Breast epithelium (tissue), 4 donors: Measurements from ENCODE around the gene NFASC. TPM values are rescaled to one million over a fixed set of nuclear protein-coding genes. Genes with fewer than 3 reads are reported as not detected.

Experiments used
- DNase-seq, 2 donors: peaks; one replicate each; pipeline ENCODE4 v3.0.0-alpha.2; 2019; ENCODE audit warnings: low spot score in 2 of 2
- H3K27ac ChIP-seq, 2 donors: fragments of 200-600 bp; sonication (generic) in 1 of 2; one replicate each; pipeline ENCODE4 v1.5.1; 2016 to 2019; ENCODE audit warnings: mild to moderate bottlenecking in 1 of 2
- H3K27me3 ChIP-seq, 2 donors: fragments of 200-600 bp; sonication (generic) in 1 of 2; one replicate each; pipeline versions ENCODE4 v1.5.1 to v1.6.0; 2017 to 2019; ENCODE audit warnings: control low read depth in 1 of 2, mild to moderate bottlenecking in 1 of 2
- H3K36me3 ChIP-seq: fragments of 200-600 bp; one replicate; pipeline ENCODE4 v1.5.1; 2019
- H3K4me1 ChIP-seq, 2 donors: fragments of 200-600 bp; sonication (generic); one replicate each; pipeline ENCODE4 v1.5.1; 2016 to 2019; ENCODE audit warnings: control low read depth in 1 of 2
- H3K4me3 ChIP-seq, 3 donors: fragments of 200-600 bp; sonication (generic); 1 replicate in 2 of 3; 2 replicates in 1 of 3; pipeline ENCODE4 v1.5.1; 2016 to 2019; ENCODE audit warnings: mild to moderate bottlenecking in 3 of 3, moderate library complexity in 2 of 3
- H3K9me3 ChIP-seq, 2 donors: fragments of 200-600 bp; sonication (generic) in 1 of 2; one replicate each; pipeline ENCODE4 v1.5.1; 2016 to 2019; ENCODE audit warnings: control low read depth in 1 of 2
- POLR2A ChIP-seq: fragments of 450-650 bp; IDR thresholded peaks from one replicate; pipeline ENCODE4 v1.6.1; 2016; ENCODE audit warnings: antibody characterized with exemption, mild to moderate bottlenecking, moderate library complexity
- POLR2AphosphoS5 ChIP-seq, 3 donors: sonication (generic); formaldehyde crosslinking; IDR thresholded peaks; one replicate each; pipeline ENCODE4 v1.6.1; 2017; ENCODE audit warnings: antibody characterized with exemption in 3 of 3
- intact Hi-C: fragments of 100-400 bp; cut with DNase I; formaldehyde crosslinking; loops from one replicate; pipeline ENCODE4 v1.15.1; 2023; ENCODE audit warnings: low total_unique reads
- total RNA-seq, 3 donors: library from RNA; depleted of rRNA; stranded (reverse); fragments of >200 nt; gene quantifications; one replicate each; pipeline ENCODE4 v1.1.0, GENCODE V29; 2016
- TF ChIP-seq, protein P1 (sequence below), 3 donors: fragments of 450-650 bp; IDR thresholded peaks; one replicate each; pipeline ENCODE4 v1.5.1; 2016 to 2017; ENCODE audit warnings: antibody characterized with exemption in 3 of 3, mild to moderate bottlenecking in 3 of 3, moderate library complexity in 3 of 3

NFASC gene
- total RNA-seq, 3 donors from 2014 or later = 1.6 to 19.5 (median 14.1) TPM

DNA sequence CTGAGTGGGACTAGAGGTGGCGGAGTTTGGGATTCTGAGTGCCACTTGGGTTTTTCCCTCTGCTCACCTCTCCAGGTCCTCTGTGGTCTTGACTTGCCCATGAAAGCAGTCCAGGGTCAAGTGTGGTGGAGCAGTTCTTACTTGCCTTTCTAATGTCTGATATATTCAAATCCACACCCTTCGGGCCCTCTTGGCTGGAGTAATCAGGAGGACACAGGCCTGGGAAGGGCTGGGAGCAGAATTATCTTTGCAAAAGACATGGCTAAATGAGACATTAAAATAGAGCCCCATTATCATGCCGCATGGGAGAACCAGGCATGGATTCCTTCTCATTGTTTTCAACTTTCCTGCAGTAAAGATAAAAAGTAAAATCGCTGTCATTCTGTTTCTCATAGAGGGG is 74.0 kb downstream of the NFASC start:
- Histone ChIP-seq H3K4me1 (no peaks in the 10 kb centered on the region), H3K4me3 (no peak overlapping the region), H3K9me3 (no peaks in the 10 kb centered on the region), H3K27me3 (no peaks in the 10 kb centered on the region), H3K36me3 (no peaks in the 10 kb centered on the region), H3K27ac (no peak overlapping the region)
- intact Hi-C loops = no loop called here
- no peak for DNase-seq
- TF ChIP-seq, protein P1, sequence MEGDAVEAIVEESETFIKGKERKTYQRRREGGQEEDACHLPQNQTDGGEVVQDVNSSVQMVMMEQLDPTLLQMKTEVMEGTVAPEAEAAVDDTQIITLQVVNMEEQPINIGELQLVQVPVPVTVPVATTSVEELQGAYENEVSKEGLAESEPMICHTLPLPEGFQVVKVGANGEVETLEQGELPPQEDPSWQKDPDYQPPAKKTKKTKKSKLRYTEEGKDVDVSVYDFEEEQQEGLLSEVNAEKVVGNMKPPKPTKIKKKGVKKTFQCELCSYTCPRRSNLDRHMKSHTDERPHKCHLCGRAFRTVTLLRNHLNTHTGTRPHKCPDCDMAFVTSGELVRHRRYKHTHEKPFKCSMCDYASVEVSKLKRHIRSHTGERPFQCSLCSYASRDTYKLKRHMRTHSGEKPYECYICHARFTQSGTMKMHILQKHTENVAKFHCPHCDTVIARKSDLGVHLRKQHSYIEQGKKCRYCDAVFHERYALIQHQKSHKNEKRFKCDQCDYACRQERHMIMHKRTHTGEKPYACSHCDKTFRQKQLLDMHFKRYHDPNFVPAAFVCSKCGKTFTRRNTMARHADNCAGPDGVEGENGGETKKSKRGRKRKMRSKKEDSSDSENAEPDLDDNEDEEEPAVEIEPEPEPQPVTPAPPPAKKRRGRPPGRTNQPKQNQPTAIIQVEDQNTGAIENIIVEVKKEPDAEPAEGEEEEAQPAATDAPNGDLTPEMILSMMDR (IDR thresholded peaks at IDR 0.05) = no peak
- TF ChIP-seq POLR2A (no peak), POLR2AphosphoS5 (IDR thresholded peaks at IDR 0.05) (no peak)

DNA sequence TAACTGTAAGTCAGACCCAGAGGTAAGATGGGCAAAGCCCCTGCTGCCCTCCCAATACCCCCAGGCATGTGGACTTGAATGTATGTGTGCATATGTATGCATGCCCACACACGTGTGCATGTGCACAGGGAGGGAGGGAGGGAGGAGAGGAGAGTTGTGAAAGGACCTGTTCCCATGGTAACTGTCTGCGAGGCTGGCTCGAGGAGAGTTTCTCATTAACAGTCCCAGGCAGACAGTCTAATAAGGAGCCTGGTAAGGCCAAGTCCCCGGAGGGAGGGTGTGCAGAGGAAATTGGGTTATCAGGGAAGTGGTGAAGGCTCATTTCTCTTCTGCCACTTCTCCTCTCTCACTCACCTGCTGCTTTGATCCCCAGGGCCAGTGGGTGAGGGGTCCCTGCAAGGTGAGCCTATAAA is 74.9 kb downstream of the NFASC start:
- Histone ChIP-seq H3K9me3 (no peaks in the 10 kb centered on the region), H3K4me1 (no peaks in the 10 kb centered on the region), H3K27ac (no peak overlapping the region), H3K27me3 (no peaks in the 10 kb centered on the region), H3K4me3 (no peak overlapping the region), H3K36me3 (no peaks in the 10 kb centered on the region)
- no peak for DNase-seq
- intact Hi-C loops = no loop called here
- no peak for TF ChIP-seq POLR2A
- TF ChIP-seq, protein P1 (IDR thresholded peaks at IDR 0.05) = no peak
- TF ChIP-seq POLR2AphosphoS5 (IDR thresholded peaks at IDR 0.05) = no peak

- no peaks in the 10 kb centered on the region for H3K36me3 ChIP-seq
- DNase-seq = no peak
- no peak overlapping the region for H3K4me3 ChIP-seq
- H3K27me3 ChIP-seq = no peaks in the 10 kb centered on the region
- H3K27ac ChIP-seq = no peak overlapping the region
- TF ChIP-seq POLR2AphosphoS5 (IDR thresholded peaks at IDR 0.05) = no peak
- TF ChIP-seq POLR2A = no peak
- TF ChIP-seq, protein P1 (IDR thresholded peaks at IDR 0.05) = no peak
- H3K9me3 ChIP-seq = no peaks in the 10 kb centered on the region
- intact Hi-C loops = no loop called here
- H3K4me1 ChIP-seq = no peaks in the 10 kb centered on the region
These were observed 76.0 kb downstream of the NFASC start for GRCh38 chr1:204946640-204947039.

- no peaks in the 10 kb centered on the region for H3K27me3 ChIP-seq
- DNase-seq = no peak
- H3K36me3 ChIP-seq = no peaks in the 10 kb centered on the region
- TF ChIP-seq POLR2A = no peak
- intact Hi-C loops = no loop called here
- H3K4me1 ChIP-seq = no peaks in the 10 kb centered on the region
- H3K9me3 ChIP-seq = no peaks in the 10 kb centered on the region
- H3K4me3 ChIP-seq = no peak overlapping the region
- H3K27ac ChIP-seq = no peak overlapping the region
These were observed 76.7 kb downstream of the NFASC start for GRCh38 chr1:204947338-204947737.

- H3K9me3 ChIP-seq = no peaks in the 10 kb centered on the region
- TF ChIP-seq, protein P1 (IDR thresholded peaks at IDR 0.05) = no peak
- TF ChIP-seq POLR2AphosphoS5 (IDR thresholded peaks at IDR 0.05) = no peak
- TF ChIP-seq POLR2A = no peak
- no peaks in the 10 kb centered on the region for H3K36me3 ChIP-seq
- no peaks in the 10 kb centered on the region for H3K4me1 ChIP-seq
- H3K4me3 ChIP-seq = no peak overlapping the region
- no peak overlapping the region for H3K27ac ChIP-seq
- no peaks in the 10 kb centered on the region for H3K27me3 ChIP-seq
- intact Hi-C loops = no loop called here
- no peak for DNase-seq
These were observed 77.1 kb downstream of the NFASC start for GRCh38 chr1:204947747-204948146.
